Forelimb muscle (tissue), 1 donor: ENCODE measurements around the gene AKR7A3. TPM values are rescaled to one million over a fixed set of nuclear protein-coding genes. Genes with fewer than 3 reads are reported as not detected.
"Not testable (repeated sequence)": the region's sequence is repeated elsewhere in the genome, so short reads cannot be mapped to it uniquely, and the experiment has no call there.

Experiments
- DNase-seq: peaks from one replicate; pipeline ENCODE4 v3.0.0-alpha.2; 2013; ENCODE audit warnings: low read depth
- polyA plus RNA-seq: library from polyadenylated mRNA; unstranded; fragments of 120-200 nt; gene quantifications from one replicate; pipeline ENCODE4 v1.2.1, GENCODE V29; 2013; ENCODE audit not compliant: insufficient read length

Gene AKR7A3
- 1.4 TPM for polyA plus RNA-seq

DNA sequence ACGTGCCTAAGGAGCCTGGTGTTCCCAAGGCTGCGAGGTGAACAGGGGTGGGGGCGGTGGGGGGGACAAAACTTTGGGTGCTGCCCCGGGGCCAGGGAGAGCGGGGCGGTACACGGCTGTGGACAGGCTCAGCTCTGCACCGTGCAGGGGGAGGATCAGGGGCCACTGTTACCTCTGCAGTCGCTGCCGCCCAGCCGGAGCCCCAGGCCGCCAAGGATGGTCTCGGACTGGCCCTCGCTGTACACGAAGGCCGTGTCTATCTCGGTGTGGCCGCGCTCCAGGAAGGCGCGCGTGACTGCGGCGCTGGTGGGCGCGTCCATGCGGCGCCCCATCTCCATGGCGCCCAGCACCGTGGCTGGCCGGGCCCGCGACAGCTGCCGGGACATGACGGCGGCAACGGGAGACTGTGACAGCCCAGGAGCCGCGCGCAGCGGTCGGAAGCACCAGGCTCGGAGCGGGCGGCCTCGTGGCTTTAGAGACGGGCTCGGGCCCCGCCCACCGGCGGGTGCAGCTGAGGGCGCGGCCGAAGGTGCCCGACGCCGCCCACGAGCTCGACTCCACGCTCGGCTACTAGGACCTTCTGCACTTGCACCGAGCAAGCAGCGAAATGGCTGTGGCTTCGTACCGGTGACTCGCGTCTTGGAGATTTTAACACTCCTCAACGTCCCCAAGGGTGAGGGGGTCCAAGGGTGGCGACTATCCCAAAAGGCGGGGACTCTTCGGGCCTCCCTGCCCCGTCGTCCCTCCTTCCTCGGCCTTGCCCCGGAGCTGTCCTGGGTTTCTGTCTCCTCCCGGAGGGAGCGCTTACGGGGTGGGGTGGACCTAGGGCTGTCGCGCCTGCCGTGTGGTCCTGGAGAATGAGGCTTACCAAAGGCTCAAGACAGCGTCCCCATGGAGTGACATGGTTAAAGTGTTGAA is at the start of gene AKR7A3:
AKR7A3 (minus strand) TSS at position 447 of the 918 bp plus-strand sequence; CDS start at position 386, 61 bp downstream.
- DNase-seq = not testable (repeated sequence)

DNA sequence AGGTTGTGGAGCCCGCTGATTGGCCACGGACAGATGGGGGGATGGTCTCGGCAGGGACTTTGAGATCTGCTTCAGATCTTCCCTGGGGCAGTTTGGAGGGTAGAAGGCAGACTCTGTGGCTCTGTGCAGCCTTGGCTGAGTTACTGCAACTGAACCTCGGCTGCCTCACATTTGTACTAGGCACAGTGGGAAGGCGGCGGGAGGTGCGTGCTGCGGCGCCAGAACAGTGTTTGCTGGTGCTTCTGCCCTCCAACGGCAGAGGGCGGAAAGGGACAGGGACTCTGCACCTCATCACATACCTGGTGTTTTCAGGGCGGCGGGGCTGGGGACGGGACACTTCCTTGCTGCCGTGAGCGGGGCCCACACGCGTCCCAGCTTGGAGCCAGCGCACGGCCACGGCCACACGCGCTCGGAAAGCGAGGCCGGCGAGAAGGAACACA is 49.8 kb upstream of the AKR7A3 start:
- DNase-seq = no peak

DNA sequence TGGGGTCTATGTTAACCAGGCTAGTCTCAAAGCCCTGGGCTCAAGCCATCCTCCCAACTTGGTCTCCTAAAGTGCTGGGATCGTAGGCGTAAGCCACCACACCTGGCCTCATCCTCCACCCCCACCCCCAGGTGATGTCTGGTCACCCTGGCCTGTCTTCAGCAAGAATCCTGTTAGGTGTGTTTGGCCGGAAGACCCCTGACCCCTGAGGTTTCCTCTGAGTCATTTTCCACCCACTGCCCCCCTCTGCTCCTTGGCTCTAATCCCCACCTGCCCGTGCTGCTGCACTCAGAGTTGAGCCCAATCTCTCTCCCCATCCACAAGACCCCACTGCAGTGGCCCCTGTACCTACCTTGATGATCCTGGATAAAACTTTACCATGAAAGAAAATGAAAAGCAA is 48.7 kb upstream of the AKR7A3 start:
- no peak for DNase-seq

DNA sequence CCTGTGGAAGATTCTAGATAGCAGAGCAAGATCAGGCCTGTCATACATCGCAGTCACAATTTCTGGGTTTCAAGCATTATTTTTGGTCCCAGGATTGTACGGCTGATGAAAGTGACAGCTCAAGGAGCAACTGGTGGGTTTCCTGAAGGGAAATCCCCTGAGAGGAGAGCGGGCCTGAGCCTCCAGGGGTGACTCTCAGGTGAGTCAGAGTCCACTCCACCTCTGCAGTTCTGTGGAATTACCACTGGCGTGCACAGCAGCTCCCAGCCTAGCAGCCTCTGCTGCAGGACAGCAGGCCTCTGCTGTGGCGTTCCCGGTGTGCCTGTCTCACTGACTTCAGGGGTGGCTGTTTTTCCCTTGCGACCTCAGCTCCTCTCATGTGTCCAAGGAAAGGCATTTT is 48.0 kb upstream of the AKR7A3 start:
- no peak for DNase-seq

DNA sequence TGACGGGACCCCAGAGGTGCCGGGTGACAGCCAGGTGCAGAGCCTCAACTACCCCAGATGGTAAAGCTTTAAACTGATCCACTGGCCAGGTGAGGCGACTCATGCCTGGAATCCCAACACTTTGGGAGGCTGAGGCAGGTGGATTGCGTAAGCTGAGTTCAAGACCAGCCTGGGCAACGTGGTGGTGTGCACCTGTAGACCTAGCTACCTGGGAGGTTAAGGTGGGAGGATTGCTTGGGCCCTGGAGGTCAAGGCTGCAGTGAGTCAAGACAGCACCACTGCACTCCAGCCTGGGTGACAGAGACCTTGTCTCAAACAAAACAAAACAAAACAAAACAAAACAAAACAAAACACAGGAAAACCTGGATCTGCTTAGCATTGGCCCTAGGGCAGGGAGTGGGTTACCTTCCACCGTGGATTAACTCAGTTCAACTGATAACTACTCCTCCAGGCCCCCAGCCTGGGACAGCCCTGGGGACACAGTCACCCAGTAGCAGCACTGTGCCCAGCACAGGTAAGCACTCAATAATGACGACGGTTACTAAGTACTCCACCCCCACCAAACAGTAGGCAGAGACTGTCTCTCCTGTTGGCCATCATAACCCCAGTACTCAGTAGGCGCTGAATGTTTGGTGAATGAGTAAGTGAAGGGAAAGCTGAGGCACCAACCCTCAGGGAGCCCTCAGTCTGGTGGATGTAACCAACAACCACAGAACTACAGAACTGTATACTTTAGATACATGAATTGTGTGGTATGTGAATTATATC is 45.2 kb upstream of the AKR7A3 start:
- DNase-seq = no peak

DNA sequence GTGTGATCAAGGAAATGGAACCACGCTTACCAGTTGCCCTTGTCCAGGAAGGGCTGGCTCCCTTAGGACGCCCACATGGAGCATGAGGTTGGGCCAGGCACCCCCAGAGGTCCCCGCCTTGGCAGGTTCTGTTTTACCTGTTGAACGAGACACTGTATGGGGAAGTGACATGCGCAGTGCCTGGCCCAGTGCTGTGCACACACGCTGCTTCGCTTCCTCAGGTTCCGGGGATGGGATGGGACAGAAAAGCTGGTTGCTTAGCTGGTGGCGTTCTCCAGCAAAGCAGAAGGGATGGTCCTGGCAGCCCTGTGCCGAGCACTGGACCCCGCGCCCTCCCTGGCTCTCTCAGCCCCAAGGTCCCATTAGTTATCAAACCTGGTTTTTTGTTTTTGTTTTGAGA is 44.3 kb upstream of the AKR7A3 start:
- DNase-seq = no peak

DNA sequence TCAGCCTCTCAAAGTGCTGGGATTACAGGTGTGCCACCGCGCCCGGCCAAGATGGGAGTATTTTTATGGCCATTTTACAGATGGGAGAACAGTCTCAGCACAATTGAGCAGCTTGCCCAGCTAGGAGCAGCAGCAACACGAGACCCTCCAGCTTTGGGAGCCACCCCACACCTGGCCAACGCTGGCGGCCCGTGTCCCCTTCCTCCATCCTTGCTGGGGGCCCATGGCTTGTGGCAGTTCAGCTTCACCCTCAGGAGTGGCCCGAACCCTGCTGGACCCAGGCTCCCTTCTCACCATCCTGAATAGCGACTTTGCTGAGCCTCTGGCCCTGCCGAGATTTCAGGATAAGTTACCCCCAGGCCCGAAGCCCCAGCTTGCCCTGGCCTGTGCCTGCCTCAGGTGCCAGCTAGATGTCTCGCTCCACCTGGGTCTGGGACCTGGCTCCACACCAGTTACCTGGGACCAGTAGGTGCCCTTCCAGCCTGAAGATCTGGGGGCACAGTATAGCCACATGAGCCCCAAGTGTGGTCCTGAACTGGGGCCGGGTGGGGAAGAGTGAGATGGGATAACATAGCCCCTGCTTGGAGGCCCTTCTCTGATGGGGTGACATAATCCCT is 42.8 kb upstream of the AKR7A3 start:
- DNase-seq = no peak

DNA sequence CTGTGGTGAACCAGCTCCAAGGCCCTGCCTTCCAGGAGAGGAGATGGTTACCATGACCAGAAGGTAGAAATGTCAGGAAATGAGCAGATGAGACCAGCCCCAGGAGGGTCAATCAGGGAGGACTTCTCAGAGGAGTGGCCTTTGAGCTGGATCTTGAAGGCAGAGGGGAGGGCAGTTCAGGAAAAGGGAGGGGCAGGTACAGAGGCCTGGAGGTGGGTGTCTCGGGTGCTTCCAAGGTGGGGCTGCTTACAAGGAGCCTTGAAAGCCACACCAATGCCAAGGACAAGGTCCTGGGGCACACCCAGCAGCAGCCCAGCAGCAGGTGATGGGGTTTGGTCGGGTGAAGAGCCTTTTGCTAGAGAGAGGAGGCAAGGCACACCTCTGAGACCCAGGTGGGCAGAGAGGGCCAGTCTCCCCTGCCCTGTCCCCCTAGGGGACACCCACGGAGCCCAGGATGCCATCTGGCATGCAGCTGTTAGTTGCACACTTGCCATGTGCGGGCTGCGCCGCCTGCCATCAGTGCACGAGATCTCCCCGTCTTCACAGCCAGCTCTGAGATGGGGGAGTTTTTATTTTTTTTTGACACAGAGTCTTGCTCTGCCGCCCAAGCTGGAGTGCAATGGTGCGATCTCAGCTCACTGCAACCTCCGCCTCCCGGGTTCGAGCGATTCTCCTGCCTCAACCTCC is 42.0 kb upstream of the AKR7A3 start:
- no peak for DNase-seq

DNA sequence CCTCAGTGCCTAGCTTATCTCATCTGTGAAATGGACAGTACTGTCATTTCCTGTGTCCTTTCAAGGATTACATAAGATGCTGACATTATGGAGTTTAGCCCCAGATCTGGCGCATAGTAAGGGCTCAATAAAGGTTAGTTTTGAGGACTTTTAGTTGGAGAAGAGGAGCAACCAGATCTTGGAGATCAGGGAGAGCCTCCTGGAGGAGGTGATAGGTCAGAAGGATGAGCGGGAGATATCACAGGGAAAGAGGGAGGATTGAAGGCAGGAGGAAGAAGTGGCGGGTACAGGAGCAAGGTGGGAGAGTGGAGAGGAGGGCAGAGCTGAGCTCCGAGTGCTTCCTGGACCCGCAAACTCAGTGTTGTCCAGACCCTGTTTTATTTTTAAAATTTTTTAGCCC is 41.0 kb upstream of the AKR7A3 start:
- DNase-seq = no peak

DNA sequence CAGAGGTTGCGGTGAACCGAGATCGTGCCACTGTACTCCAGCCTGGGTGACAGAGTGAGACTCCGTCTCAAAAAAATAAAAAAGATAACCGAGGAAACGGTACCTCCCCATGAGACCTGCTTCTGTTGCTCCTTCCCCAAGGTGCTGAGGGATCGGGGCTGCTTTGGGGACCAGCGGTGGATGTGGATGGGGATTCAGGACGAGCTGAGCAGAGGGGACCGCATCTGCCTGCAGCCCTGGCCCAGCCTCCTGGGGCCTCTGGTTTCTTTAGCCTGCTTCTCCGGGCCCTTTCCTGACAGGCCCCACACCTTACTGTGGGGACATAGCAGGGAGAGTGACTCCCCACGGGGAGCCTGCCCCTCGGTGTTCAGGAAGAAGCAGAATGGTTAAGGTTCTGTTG is 40.6 kb upstream of the AKR7A3 start:
- no peak for DNase-seq

DNA sequence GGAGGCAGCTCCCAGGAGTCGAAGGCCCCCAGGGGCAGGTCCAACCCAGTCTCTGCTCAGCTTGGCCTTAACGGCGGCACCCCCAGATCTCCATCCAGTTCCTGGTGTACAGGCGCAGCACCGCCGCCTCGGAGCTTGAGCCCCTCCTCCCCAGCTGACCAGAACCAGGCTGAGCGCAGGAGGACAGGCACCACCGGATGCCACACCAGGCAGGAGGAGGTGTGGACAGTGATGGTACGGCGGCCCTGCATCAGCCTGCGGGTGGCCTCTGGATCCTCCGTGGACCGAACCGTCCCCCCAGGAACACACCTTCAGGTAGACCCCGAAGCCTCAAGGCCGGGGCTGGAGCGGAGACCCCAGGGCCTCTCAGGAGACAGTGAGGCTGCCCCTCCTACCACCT is 39.9 kb upstream of the AKR7A3 start:
- no peak for DNase-seq

DNA sequence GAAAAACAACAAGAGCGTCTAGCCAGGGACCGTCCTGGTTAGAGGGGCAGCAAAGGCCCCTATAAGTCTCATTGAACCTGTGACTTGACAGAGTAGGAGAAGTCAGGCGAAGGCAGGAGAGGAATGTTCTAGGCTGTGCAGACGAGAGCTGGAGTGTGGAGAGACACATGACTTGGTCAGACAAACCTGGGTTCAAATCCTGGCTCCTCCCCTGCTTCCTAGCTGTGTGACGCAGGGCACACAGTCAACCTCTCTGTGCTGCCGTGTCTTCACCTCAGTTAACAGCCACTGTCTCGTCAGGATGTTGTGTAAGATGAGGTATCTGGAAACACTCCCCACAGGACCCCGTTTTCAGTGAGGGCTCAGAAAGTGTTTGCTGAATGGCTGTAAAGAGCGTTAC is 39.2 kb upstream of the AKR7A3 start:
- no peak for DNase-seq

DNA sequence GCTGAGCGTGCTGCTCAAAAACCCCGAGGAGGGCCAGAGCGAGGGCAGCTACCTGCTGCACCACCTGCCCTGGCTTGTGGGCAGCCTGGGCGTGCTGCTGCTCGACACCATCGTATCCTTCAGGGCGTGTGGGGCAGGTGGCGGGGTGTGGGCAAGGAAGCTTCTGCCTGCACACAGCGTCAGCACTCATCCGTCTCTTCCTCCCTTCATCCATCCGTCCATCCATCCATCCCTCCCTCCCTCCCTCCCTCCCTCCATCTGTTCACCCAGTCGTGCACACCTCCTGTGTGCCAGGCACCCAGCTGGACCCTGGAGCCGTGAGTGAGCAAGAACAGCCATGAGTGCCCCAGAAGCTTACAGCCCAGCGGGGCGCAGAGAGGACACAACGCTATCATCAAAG is 38.7 kb upstream of the AKR7A3 start:
- no peak for DNase-seq

DNA sequence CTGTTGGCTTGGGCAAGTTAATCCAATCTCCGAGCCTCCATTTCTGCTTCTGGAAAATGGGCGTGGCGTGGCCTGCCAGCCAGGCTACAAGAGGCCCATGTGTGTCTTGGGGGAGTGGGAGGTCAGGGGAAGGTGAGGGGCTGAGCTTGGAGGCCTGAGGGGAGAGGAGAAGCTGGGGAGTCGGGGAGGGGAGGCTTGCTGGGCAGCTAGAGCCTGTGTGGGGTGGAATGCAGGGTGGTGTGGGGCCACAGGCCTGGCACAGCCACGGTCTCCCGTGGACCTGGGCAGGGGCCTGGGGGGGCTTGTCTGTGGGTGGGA is 38.1 kb upstream of the AKR7A3 start:
- DNase-seq = no peak

DNA sequence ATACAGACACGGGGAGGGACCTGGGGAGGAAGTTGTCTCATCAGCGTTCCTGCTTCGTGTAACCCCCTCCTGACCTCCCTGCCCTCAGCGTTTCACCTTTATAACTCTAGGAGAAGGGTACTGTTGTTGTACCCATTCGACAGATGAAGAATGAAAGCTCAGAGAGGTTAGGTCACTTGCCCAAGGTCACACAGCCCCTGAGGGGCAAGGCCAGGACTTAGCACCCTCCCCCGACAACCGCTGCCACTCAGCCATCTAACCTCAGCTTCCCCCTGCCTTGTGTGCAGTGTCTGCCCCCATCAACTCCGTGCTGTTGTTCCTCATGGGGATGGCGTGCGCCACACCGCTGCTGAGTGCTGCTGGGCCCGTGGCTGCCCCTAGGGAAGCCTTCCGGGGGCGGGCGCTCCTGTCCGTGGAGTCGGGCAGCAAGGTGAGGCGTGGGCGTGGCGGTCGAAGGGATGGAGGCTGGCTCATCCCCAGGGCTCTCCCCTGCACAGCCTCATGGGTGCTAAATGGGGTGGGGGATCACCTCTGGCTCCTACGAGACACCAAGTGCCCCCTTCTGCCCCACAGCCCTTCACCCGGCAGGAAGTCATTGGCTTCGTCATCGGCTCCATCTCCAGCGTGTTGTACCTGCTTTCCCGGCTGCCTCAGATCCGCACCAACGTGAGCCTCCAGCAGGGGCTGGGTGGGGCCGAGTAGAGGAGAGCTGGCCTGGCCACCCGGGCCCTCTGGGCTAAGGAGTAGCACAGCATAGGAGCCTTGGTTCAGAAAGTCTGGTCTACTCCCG is 37.6 kb upstream of the AKR7A3 start:
- no peak for DNase-seq

DNA sequence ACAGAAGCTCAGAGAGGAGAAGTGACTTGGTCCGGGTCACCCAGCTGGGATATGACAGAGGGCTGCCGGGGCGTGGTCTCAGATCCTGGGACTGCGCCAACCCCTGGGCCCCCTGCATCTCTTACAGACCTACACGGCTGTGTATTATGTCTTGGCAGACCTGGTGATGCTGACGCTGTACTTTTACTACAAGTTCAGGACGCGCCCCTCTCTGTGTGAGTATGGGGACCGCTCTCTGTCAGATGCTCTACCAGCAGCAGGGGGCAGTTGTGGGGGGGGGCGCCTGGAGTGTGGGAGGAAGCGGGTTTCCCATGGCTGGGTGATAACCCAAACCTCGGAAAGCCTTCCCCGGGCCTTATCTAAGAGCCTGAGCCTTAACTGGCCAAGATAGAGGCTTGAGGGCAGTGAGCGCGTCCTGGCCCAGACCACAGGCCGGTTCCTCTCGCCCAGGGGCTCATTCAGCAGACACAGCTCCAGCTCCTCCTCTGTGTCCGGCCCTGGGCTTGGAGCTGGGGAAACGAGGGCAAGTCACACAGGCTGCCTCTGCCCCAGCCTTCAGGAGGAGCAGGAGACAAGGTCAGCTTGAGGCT is 36.9 kb upstream of the AKR7A3 start:
- DNase-seq = no peak

DNA sequence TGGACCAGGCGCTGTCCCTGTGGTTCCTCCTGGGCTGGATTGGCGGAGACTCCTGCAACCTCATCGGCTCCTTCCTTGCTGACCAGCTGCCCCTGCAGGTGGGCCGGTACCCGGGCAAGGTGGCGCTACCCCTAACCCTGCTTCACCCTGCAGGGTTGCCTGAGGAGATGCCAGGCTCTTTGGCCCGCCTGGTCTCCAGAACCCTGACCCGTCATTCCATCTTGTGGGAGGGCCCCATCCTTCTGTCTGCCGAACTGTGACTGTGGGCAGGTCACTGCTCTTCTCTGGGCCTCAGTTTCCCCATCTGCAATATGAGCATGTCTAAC is 36.1 kb upstream of the AKR7A3 start:
- no peak for DNase-seq

DNA sequence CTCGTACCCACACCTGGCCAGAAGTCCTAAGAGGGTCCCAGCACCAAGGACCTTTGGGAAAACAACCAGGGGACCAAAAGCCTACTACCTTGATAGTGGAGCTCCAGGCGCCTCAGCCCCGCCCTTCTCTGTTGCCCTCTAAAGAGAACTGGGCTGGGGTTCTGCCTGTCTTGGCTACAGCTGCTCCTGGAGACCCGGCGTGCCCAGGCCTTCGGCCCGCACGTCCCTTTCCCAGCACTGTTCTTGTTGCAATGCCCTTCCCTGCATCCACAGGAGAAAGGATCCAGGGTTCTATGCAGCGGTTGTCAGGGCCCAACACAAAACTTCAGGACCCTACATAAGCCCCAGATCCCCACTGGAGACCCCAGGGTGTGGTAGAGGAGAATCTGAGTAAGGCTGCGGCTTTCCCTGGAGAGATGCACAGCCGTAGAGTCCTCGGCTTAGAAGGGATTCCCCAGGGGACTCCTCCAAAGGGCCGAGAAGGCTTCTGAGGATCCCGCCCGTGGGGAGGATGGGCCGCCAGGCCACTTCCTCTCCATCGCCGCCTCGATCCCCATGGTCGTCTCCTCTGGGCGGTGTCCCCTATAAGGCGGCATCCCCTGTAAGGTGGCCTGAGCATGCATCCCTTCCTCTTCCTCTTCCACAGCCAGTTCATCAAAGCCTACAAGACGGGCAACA is 35.6 kb upstream of the AKR7A3 start:
- no peak for DNase-seq

DNA sequence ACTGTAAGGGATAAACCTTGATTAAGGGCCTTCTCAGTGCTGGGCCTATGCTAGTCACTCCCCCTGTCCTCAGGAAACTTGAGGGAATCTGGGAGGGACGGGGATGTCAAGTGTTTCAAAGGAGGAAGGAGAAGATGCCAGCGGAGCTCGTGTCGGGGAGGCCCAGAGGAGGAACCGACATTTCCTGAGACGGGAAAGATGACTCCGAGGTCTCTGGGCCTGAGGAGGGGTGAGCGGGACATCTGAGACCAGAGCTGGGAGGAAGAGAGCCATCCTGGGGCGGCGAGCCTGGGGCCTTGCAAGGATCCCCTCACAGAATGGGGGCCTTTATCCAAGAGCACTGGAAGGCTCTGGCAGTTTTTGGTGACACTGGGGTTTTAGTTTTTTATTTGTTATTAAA is 33.9 kb upstream of the AKR7A3 start:
- DNase-seq = no peak

DNA sequence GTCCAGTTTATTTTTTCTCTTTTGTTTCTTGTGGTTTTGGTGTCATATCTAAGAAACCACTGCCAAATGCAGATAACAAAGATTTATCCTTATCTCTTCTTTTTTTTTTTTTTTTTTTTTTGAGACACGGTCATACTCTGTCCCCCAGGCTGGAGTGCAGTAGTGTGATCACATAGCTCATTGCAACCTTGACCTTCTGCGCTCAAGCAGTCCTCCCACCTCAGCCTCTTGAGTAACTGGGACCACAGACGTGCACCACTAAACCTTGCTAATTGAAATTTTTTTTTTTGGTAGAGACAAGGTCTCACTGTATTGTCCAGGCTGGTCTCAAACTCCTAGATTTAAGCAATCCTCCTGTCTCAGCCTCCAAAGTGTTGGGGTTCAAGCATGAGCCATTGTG is 32.5 kb upstream of the AKR7A3 start:
- no peak for DNase-seq
